Nephron (organoid): ENCODE measurements around the gene PMP22.

Source experiments
- H3K27ac Mint-ChIP-seq, 3 experiments: 2 replicates each; pipeline ENCODE4 v1.8.0; 2020; ENCODE audit warnings: mixed read lengths in 3 of 3, mild to moderate bottlenecking in 2 of 3, moderate library complexity in 1 of 3
- H3K27me3 Mint-ChIP-seq: 2 replicates; pipeline ENCODE4 v1.8.0; 2021; ENCODE audit warnings: low read depth, mild to moderate bottlenecking, moderate library complexity, mixed read lengths
- H3K36me3 Mint-ChIP-seq: 2 replicates; pipeline ENCODE4 v1.8.0; 2020; ENCODE audit warnings: low read depth, mixed read lengths
- H3K4me1 Mint-ChIP-seq: 2 replicates; pipeline ENCODE4 v1.8.0; 2020; ENCODE audit warnings: mixed read lengths
- H3K4me3 Mint-ChIP-seq, 3 experiments: 2 replicates each; pipeline ENCODE4 v1.8.0; 2020; ENCODE audit warnings: mild to moderate bottlenecking in 3 of 3, mixed read lengths in 3 of 3, moderate library complexity in 2 of 3
- H3K9me3 Mint-ChIP-seq: 2 replicates; pipeline ENCODE4 v1.8.0; 2020; ENCODE audit warnings: mixed read lengths
- TF ChIP-seq, protein P1 (sequence below), 3 experiments: fragments of 200-600 bp; sonication (generic); IDR thresholded peaks; one replicate each; pipeline ENCODE4 v1.5.0; 2021; ENCODE audit warnings: antibody characterized with exemption in 3 of 3; ENCODE audit not compliant: unreplicated experiment in 3 of 3

PMP22 gene

DNA sequence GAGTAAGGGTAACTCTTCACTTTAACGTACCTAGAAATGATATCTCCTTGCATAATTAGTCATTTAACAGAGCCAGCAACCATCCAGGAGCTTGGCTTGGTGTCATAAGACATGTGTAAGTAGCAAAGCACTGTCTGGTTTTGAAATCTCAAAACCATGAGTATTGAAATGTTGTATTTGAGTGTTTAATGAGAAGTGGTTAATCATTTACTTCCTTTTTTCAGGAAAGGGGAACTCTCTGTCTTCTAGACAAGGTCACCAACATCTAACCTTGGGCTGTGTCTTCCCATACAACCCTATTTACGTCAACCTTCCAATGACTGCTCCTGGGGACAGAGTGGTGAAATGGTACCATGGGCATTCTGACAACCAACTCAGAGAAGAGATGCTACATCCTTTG is 27.1 kb downstream of the PMP22 start:
- Mint-ChIP-seq H3K27me3 (peaks cover 3% of the 10 kb centered on the region), H3K4me3 (no peak overlapping the region), H3K27ac (no peak overlapping the region), H3K4me1 (peaks cover 5% of the 10 kb centered on the region), H3K36me3 (peaks cover 4% of the 10 kb centered on the region), H3K9me3 (peaks cover 5% of the 10 kb centered on the region)
- TF ChIP-seq, protein P1, sequence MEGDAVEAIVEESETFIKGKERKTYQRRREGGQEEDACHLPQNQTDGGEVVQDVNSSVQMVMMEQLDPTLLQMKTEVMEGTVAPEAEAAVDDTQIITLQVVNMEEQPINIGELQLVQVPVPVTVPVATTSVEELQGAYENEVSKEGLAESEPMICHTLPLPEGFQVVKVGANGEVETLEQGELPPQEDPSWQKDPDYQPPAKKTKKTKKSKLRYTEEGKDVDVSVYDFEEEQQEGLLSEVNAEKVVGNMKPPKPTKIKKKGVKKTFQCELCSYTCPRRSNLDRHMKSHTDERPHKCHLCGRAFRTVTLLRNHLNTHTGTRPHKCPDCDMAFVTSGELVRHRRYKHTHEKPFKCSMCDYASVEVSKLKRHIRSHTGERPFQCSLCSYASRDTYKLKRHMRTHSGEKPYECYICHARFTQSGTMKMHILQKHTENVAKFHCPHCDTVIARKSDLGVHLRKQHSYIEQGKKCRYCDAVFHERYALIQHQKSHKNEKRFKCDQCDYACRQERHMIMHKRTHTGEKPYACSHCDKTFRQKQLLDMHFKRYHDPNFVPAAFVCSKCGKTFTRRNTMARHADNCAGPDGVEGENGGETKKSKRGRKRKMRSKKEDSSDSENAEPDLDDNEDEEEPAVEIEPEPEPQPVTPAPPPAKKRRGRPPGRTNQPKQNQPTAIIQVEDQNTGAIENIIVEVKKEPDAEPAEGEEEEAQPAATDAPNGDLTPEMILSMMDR (IDR thresholded peaks at IDR 0.05; ENCODE audit: unreplicated experiment in 3 of 3), result no peak

DNA sequence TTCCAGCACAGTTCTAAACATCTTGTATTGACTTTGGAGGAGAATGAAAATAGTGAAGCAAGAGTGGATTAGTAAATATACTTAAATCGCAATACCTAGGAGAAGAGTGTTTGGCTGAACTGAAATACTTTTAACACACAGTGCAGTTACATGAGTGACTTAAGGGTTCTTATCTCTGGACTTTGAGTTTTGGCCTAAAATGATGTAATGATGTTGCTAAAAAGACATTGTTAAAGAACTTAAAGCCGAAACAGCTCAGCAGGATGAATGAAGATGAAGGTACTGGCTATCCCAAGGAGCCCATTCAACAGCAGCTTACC is 28.1 kb downstream of the PMP22 start:
- Mint-ChIP-seq H3K4me1 (peaks cover 5% of the 10 kb centered on the region), H3K4me3 (no peak overlapping the region), H3K36me3 (peaks cover 4% of the 10 kb centered on the region), H3K9me3 (no peaks in the 10 kb centered on the region), H3K27ac (no peak overlapping the region), H3K27me3 (peaks cover 3% of the 10 kb centered on the region)
- TF ChIP-seq, protein P1 (IDR thresholded peaks at IDR 0.05; ENCODE audit: unreplicated experiment in 3 of 3), result no peak

DNA sequence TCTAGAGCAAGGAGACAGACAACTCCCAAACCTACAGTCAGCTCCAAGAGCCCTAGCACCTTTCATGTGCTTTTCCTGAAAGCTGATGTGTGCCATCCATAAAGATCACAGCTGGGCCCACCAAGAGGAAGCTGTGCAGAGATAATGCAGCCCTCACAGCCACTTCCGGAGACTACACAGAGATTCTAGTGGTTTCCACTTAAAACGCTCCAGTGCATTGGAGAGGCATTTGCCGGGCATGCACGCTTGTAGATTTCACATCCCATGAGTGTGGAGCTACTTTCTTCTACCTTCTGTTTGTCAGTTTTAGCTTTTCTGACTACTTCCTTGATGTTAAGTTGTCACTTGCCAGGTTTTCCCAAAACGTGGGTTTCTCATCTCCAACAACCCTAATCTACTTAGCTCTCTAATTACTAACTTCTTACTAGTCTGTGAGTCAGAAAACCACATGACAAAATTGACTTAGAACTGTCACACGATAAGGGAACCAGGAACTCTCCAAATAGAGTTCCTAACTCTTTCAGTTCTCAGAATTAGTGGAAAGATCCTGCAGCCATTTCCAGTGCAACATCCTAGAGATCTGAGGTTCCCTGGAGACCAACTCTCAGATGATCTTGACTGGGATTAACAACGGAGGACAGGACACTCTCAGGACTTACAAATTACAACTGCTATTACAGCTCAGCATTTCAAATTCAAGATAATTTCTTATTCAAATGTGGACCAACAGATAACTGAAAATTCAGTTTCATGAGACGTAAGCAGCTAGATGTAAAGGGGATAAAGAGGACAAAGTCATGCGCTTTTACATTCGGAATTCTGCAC is 28.6 kb downstream of the PMP22 start:
- no peaks in the 10 kb centered on the region for H3K9me3 Mint-ChIP-seq
- H3K27ac Mint-ChIP-seq, result no peak overlapping the region
- TF ChIP-seq, protein P1 (IDR thresholded peaks at IDR 0.05; ENCODE audit: unreplicated experiment in 3 of 3), result no peak
- peaks cover 4% of the 10 kb centered on the region for H3K36me3 Mint-ChIP-seq
- peaks cover 3% of the 10 kb centered on the region for H3K27me3 Mint-ChIP-seq
- peaks cover 5% of the 10 kb centered on the region for H3K4me1 Mint-ChIP-seq
- no peak overlapping the region for H3K4me3 Mint-ChIP-seq

DNA sequence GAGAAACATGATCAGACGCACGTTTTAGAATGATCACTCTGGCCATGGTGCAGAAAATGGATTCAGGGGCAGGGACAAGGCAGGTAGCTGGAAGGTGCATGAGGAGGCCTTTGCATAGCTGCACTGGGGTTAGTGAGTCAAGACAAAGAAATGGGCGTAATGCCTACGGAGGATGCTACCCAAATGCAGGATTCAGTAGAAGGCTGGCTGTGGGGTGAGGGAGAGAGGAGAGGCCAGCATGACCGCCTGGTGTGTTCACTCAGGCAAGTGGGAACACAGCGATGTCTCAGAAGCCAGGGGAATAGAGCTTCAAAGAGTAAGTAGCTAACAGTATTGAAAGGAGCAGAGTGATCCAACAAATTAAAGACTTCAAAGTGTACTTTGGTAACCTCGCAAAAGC is 31.2 kb downstream of the PMP22 start:
- TF ChIP-seq, protein P1 (IDR thresholded peaks at IDR 0.05; ENCODE audit: unreplicated experiment in 3 of 3), result no peak
- no peak overlapping the region for H3K4me3 Mint-ChIP-seq
- no peaks in the 10 kb centered on the region for H3K36me3 Mint-ChIP-seq
- no peaks in the 10 kb centered on the region for H3K27me3 Mint-ChIP-seq
- H3K27ac Mint-ChIP-seq, result no peak overlapping the region
- no peaks in the 10 kb centered on the region for H3K4me1 Mint-ChIP-seq
- H3K9me3 Mint-ChIP-seq, result no peaks in the 10 kb centered on the region

DNA sequence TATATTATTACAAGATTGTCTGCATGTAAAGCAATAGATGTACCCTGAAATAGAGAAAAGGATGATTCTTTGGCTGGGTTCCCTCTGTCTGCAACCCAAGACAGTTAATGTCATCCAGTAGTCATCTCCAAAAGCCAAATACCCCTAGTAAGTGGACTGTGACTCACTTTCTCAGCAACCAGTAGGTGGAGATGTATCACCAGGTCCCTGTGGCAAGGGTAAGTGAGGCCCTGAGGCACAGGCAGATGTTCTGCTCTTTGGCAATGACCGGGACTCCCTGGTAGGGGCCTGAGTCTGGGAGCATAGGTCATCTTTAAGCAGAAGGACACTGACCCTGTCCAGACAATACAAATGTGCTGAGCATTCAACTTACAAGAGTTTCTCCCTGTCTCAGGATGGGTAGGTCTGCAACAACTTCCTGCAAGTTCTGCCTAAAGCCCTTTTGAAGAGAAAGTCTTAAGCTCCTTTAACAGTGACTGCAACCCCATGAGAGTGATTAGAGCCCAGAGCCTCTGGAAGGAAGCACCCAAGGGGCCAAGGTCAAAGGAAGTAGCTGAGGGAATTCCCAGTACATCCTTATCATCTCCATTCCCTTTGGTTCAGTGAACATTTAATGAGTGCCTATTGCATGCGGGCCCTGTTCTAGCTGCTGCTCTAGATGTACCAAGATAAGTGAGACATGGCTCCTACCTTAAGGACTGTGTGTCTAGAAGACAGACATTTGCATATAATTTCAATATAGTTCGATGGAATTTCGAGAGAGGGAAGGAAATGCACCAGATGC is 31.9 kb downstream of the PMP22 start:
- Mint-ChIP-seq H3K9me3 (no peaks in the 10 kb centered on the region), H3K4me1 (no peaks in the 10 kb centered on the region), H3K36me3 (no peaks in the 10 kb centered on the region), H3K27ac (no peak overlapping the region), H3K27me3 (no peaks in the 10 kb centered on the region), H3K4me3 (no peak overlapping the region)
- TF ChIP-seq, protein P1 (IDR thresholded peaks at IDR 0.05; ENCODE audit: unreplicated experiment in 3 of 3), result no peak
